EL (cell line): Measurements from ENCODE around the gene LCP1.

Source experiments
- DNase-seq: peaks from one replicate; pipeline ENCODE4 v3.0.0-alpha.2; 2016

Gene LCP1

GRCh38 chr13:46126056-46126455 lies 55.9 kb downstream of the LCP1 start:
- DNase-seq, result no peak

GRCh38 chr13:46124967-46125933 lies 56.7 kb downstream of the LCP1 start:
- DNase-seq, result peak; percentile 14

GRCh38 chr13:46124531-46124966 lies 57.4 kb downstream of the LCP1 start:
- no peak for DNase-seq

GRCh38 chr13:46122304-46122703 lies 59.7 kb downstream of the LCP1 start:
- no peak for DNase-seq

- no peak for DNase-seq
Measured at GRCh38 chr13:46121597-46122163, 60.3 kb downstream of the LCP1 start.

GRCh38 chr13:46121033-46121432 lies 60.9 kb downstream of the LCP1 start:
- no peak for DNase-seq

GRCh38 chr13:46119883-46120614 lies 61.9 kb downstream of the LCP1 start:
- peak; percentile 56 for DNase-seq

- no peak for DNase-seq
Measured at GRCh38 chr13:46116653-46117502, 65.1 kb downstream of the LCP1 start.

GRCh38 chr13:46114613-46115012 lies 67.4 kb downstream of the LCP1 start:
- no peak for DNase-seq

- DNase-seq, result peak; percentile 18
Measured at GRCh38 chr13:46113596-46113995, 68.4 kb downstream of the LCP1 start.

- DNase-seq, result no peak
Measured at GRCh38 chr13:46111151-46111550, 70.8 kb downstream of the LCP1 start.

- no peak for DNase-seq
Measured at GRCh38 chr13:46109451-46109850, 72.5 kb downstream of the LCP1 start.

- no peak for DNase-seq
Measured at GRCh38 chr13:46106839-46107371, 75.1 kb downstream of the LCP1 start.

GRCh38 chr13:46104868-46105267 lies 77.1 kb downstream of the LCP1 start, which contains the start of gene CPB2:
Gene CPB2, minus strand, starts transcription at chr13:46105033. Its CDS starts 24 bp downstream, at chr13:46105009.
- no peak for DNase-seq

- DNase-seq, result no peak
Measured at GRCh38 chr13:46103037-46103436, 78.9 kb downstream of the LCP1 start.

- DNase-seq, result no peak
Measured at GRCh38 chr13:46102255-46102605, 79.7 kb downstream of the LCP1 start.

GRCh38 chr13:46101484-46102254 lies 80.3 kb downstream of the LCP1 start:
- no peak for DNase-seq

- no peak for DNase-seq
Measured at GRCh38 chr13:46101002-46101401, 81.0 kb downstream of the LCP1 start.

GRCh38 chr13:46100191-46100815 lies 81.7 kb downstream of the LCP1 start:
- no peak for DNase-seq

GRCh38 chr13:46097663-46098062 lies 84.3 kb downstream of the LCP1 start:
- DNase-seq, result no peak

- no peak for DNase-seq
Measured at GRCh38 chr13:46097015-46097414, 85.0 kb downstream of the LCP1 start.
